Keratinocyte (primary cell): ENCODE results near the gene SLC22A1. TPM values are rescaled to one million over a fixed set of nuclear protein-coding genes. Genes with fewer than 3 reads are reported as not detected.

ENCODE experiments used
- DNase-seq: peaks from one replicate; pipeline ENCODE4 v3.0.0-alpha.2; 2011; ENCODE audit warnings: low read depth, missing footprints, low spot score
- FAIRE-seq: peaks from 2 replicates; lab custom pipeline; 2011; peaks lifted over from hg19 to GRCh38; lab: Jason Lieb, UNC
- H2AFZ ChIP-seq: 2 replicates; pipeline ENCODE4 v1.6.0; 2012; ENCODE audit warnings: low read length, control low read depth, inconsistent platforms; ENCODE audit not compliant: control insufficient read depth
- H3K27ac ChIP-seq: 2 replicates; pipeline ENCODE4 v1.5.1; 2011; ENCODE audit warnings: low read length; ENCODE audit not compliant: control insufficient read depth, insufficient read depth
- H3K27me3 ChIP-seq: 3 replicates; pipeline ENCODE4 v1.6.0; 2011; ENCODE audit warnings: low read length; ENCODE audit not compliant: control insufficient read depth, insufficient read depth; ENCODE audit errors: extremely low read depth
- H3K36me3 ChIP-seq, 2 experiments: 2 replicates in 1 of 2; 3 replicates in 1 of 2; pipeline ENCODE4 v1.5.1; 2011; ENCODE audit warnings: low read length in 2 of 2, mild to moderate bottlenecking in 1 of 2; ENCODE audit not compliant: control insufficient read depth in 2 of 2, insufficient read depth in 2 of 2; ENCODE audit errors: extremely low read depth in 1 of 2
- H3K4me1 ChIP-seq: 3 replicates; pipeline ENCODE4 v1.5.1; 2011; ENCODE audit warnings: low read length; ENCODE audit not compliant: control insufficient read depth, insufficient read depth; ENCODE audit errors: extremely low read depth
- H3K4me2 ChIP-seq: 3 replicates; pipeline ENCODE4 v1.6.0; 2011; ENCODE audit warnings: low read depth, low read length; ENCODE audit not compliant: control insufficient read depth, insufficient read depth; ENCODE audit errors: extremely low read depth
- H3K4me3 ChIP-seq, 3 experiments: fragments of 200-600 bp in 1 of 3; sonication (generic) in 1 of 3; 2 replicates in 2 of 3; 3 replicates in 1 of 3; pipeline ENCODE4 v1.5.1; 2011 to 2016; ENCODE audit warnings: low read length in 3 of 3, mild to moderate bottlenecking in 3 of 3, control low read depth in 2 of 3, inconsistent platforms in 1 of 3, low read depth in 1 of 3, mixed read lengths in 1 of 3, mixed run types in 1 of 3, moderate library complexity in 1 of 3; ENCODE audit not compliant: control insufficient read depth in 2 of 3, insufficient read depth in 2 of 3; ENCODE audit errors: extremely low read depth in 1 of 3
- H3K79me2 ChIP-seq: 2 replicates; pipeline ENCODE4 v1.6.0; 2012; ENCODE audit warnings: low read length; ENCODE audit not compliant: control insufficient read depth, insufficient read depth
- H3K9ac ChIP-seq: 3 replicates; pipeline ENCODE4 v1.6.0; 2011; ENCODE audit warnings: low read length; ENCODE audit not compliant: control insufficient read depth, insufficient read depth; ENCODE audit errors: extremely low read depth
- H3K9me1 ChIP-seq: 3 replicates; pipeline ENCODE4 v1.6.0; 2011; ENCODE audit warnings: low read length; ENCODE audit not compliant: control insufficient read depth, insufficient read depth; ENCODE audit errors: extremely low read depth
- H3K9me3 ChIP-seq: 2 replicates; pipeline ENCODE4 v1.5.1; 2012; ENCODE audit warnings: low read depth, low read length; ENCODE audit not compliant: control insufficient read depth
- H4K20me1 ChIP-seq: 3 replicates; pipeline ENCODE4 v1.6.0; 2011; ENCODE audit warnings: low read length; ENCODE audit not compliant: control insufficient read depth, insufficient read depth; ENCODE audit errors: extremely low read depth
- CTCF ChIP-seq, 3 experiments: IDR thresholded peaks in 1 of 3; conservative IDR thresholded peaks in 1 of 3; optimal IDR thresholded peaks in 1 of 3; 2 replicates in 2 of 3; 3 replicates in 1 of 3; pipeline versions ENCODE3 to v1.5.1; 2011; ENCODE audit warnings: low read length in 3 of 3, mild to moderate bottlenecking in 3 of 3, moderate library complexity in 2 of 3, control low read depth in 1 of 3, inconsistent platforms in 1 of 3; ENCODE audit not compliant: insufficient read depth in 2 of 3; ENCODE audit errors: extremely low read depth in 1 of 3
- EZH2 ChIP-seq: IDR thresholded peaks from one replicate; pipeline ENCODE4 v1.6.1; 2012; ENCODE audit warnings: inconsistent platforms, mild to moderate bottlenecking, low read length, moderate library complexity
- dilution Hi-C: fragments of 300-500 bp; cut with MboI; formaldehyde crosslinking; loops from one replicate; pipeline ENCODE4 v1.7.0; 2020; ENCODE audit warnings: low sequenced_read_pairs; ENCODE audit not compliant: extremely low pct_ligation_motif_present
- polyA plus RNA-seq, 5 experiments: library from polyadenylated mRNA; depleted of rRNA in 3 of 5; stranded (reverse) in 3 of 5; stranded (forward) in 1 of 5; unstranded in 1 of 5; fragments of >200 nt; gene quantifications; 1 replicate in 1 of 5; 2 replicates in 3 of 5; 3 replicates in 1 of 5; pipeline versions ENCODE4 v1.2.1 to v1.2.3, GENCODE V29; 2011 to 2012; ENCODE audit warnings: missing spikeins in 2 of 5, low read depth in 1 of 5, low replicate concordance in 1 of 5

Gene SLC22A1
- polyA plus RNA-seq, 1 donor (not counting 4 experiments of a cell fraction or from before 2014, with no cell fraction given): 0.76 TPM

GRCh38 chr6:160146454-160147145 is 25.0 kb downstream of the SLC22A1 start:
- no peaks in the 10 kb centered on the region for H3K79me2 ChIP-seq
- H3K9ac ChIP-seq: no peak overlapping the region
- DNase-seq: no peak
- no peak overlapping the region for H3K4me3 ChIP-seq
- H3K27ac ChIP-seq: no peak overlapping the region
- H2AFZ ChIP-seq: no peak overlapping the region
- no peak for TF ChIP-seq EZH2
- TF ChIP-seq CTCF (optimal IDR thresholded peaks at IDR 0.05 in 1 of 3, IDR thresholded peaks at IDR 0.05 in 1 of 3, conservative IDR thresholded peaks at IDR 0.05 in 1 of 3; ENCODE audit: extremely low read depth in 1 of 3, insufficient read depth in 2 of 3, low read length in 3 of 3): no peak
- H3K4me2 ChIP-seq: no peak overlapping the region
- no peak for FAIRE-seq
- dilution Hi-C loops: no loop called here
- H3K9me3 ChIP-seq: no peaks in the 10 kb centered on the region
- H3K9me1 ChIP-seq: no peaks in the 10 kb centered on the region
- no peaks in the 10 kb centered on the region for H3K27me3 ChIP-seq
- H3K36me3 ChIP-seq: no peaks in the 10 kb centered on the region
- no peaks in the 10 kb centered on the region for H4K20me1 ChIP-seq
- H3K4me1 ChIP-seq: no peaks in the 10 kb centered on the region

- H3K4me2 ChIP-seq: no peak overlapping the region
- no peak overlapping the region for H3K9ac ChIP-seq
- H3K9me3 ChIP-seq: no peaks in the 10 kb centered on the region
- H4K20me1 ChIP-seq: no peaks in the 10 kb centered on the region
- no peaks in the 10 kb centered on the region for H3K4me1 ChIP-seq
- no peak for TF ChIP-seq EZH2
- TF ChIP-seq CTCF (optimal IDR thresholded peaks at IDR 0.05 in 1 of 3, IDR thresholded peaks at IDR 0.05 in 1 of 3, conservative IDR thresholded peaks at IDR 0.05 in 1 of 3; ENCODE audit: extremely low read depth in 1 of 3, insufficient read depth in 2 of 3, low read length in 3 of 3): no peak
- dilution Hi-C loops: no loop called here
- no peaks in the 10 kb centered on the region for H3K27me3 ChIP-seq
- H3K79me2 ChIP-seq: no peaks in the 10 kb centered on the region
- no peak overlapping the region for H3K27ac ChIP-seq
- no peak overlapping the region for H2AFZ ChIP-seq
- FAIRE-seq (no peak), DNase-seq (no peak)
- H3K36me3 ChIP-seq: no peaks in the 10 kb centered on the region
- H3K4me3 ChIP-seq: no peak overlapping the region
- H3K9me1 ChIP-seq: no peaks in the 10 kb centered on the region
These were observed 25.5 kb downstream of the SLC22A1 start for GRCh38 chr6:160147146-160147536.
